OCI-LY3 (cell line): ENCODE results near the gene NPNT.

Experiments used
- H2AFZ ChIP-seq: fragments of 200-600, 300-600 bp; shearing (Covaris generic); 2 replicates; pipeline ENCODE4 v1.6.0; 2014; ENCODE audit warnings: antibody characterized with exemption, low read depth, low read length
- H3K27ac ChIP-seq: fragments of 200-600, 300-600 bp; sonication (generic); 2 replicates; pipeline ENCODE4 v1.5.1; 2014; ENCODE audit warnings: mild to moderate bottlenecking, low read length, moderate library complexity, mixed read lengths
- H3K27me3 ChIP-seq: fragments of 200-600, 300-600 bp; sonication (generic); 2 replicates; pipeline ENCODE4 v1.6.1; 2014; ENCODE audit warnings: low read depth, low read length, mixed read lengths
- H3K36me3 ChIP-seq: fragments of 200-600, 300-600 bp; sonication (generic); replicated peaks from 2 replicates; pipeline ENCODE3; 2014; ENCODE audit warnings: low read depth, low read length, mixed read lengths
- H3K4me1 ChIP-seq: fragments of 300-600, 200-600 bp; sonication (generic); 2 replicates; pipeline ENCODE4 v1.6.1; 2014; ENCODE audit warnings: low read length, mixed read lengths
- H3K4me2 ChIP-seq: fragments of 200-600, 300-600 bp; sonication (generic); 2 replicates; pipeline ENCODE4 v1.6.1; 2014; ENCODE audit warnings: low read length, mixed read lengths
- H3K4me3 ChIP-seq: fragments of 300-600, 200-600 bp; sonication (generic); 2 replicates; pipeline ENCODE4 v1.5.1; 2014; ENCODE audit warnings: antibody characterized with exemption, mild to moderate bottlenecking, low read length, moderate library complexity
- H3K79me2 ChIP-seq: fragments of 300-600, 200-600 bp; shearing (Covaris generic); 2 replicates; pipeline ENCODE4 v1.6.1; 2014; ENCODE audit warnings: mild to moderate bottlenecking, low read length, mixed read lengths
- H3K9ac ChIP-seq: fragments of 300-600, 200-600 bp; shearing (Covaris generic); 2 replicates; pipeline ENCODE4 v1.6.0; 2014; ENCODE audit warnings: mild to moderate bottlenecking, low read length, moderate library complexity
- H3K9me3 ChIP-seq: fragments of 200-600, 300-600 bp; shearing (Covaris generic); 2 replicates; pipeline ENCODE4 v1.6.1; 2014; ENCODE audit warnings: low read length, mixed read lengths; ENCODE audit not compliant: insufficient read depth
- H4K20me1 ChIP-seq: fragments of 200-600, 300-600 bp; sonication (generic); 2 replicates; pipeline ENCODE4 v1.6.1; 2016; ENCODE audit warnings: low read length, mixed read lengths; ENCODE audit not compliant: insufficient read depth
- EZH2phosphoT487 ChIP-seq: fragments of 200-600 bp; shearing (Covaris generic); IDR thresholded peaks from 2 replicates; pipeline ENCODE4 v1.6.1; 2018; ENCODE audit warnings: antibody characterized with exemption, mixed run types, low read depth
- TF ChIP-seq, protein P1 (sequence below): fragments of 200-600, 300-600 bp; sonication (generic); IDR thresholded peaks from 2 replicates; pipeline ENCODE4 v1.5.1; 2014; ENCODE audit warnings: antibody characterized with exemption, low read length, low read depth

Gene NPNT

GRCh38 chr4:106011387-106011786, 116.1 kb downstream of the NPNT start:
- Histone ChIP-seq H3K9ac (no peak overlapping the region), H2AFZ (no peak overlapping the region), H3K9me3 (peaks cover 20% of the 10 kb centered on the region), H3K4me3 (no peak overlapping the region), H3K79me2 (no peaks in the 10 kb centered on the region), H4K20me1 (no peaks in the 10 kb centered on the region), H3K4me2 (no peak overlapping the region), H3K27me3 (no peaks in the 10 kb centered on the region), H3K27ac (no peak overlapping the region), H3K36me3 (no peaks in the 10 kb centered on the region), H3K4me1 (no peaks in the 10 kb centered on the region)
- TF ChIP-seq EZH2phosphoT487 = no peak
- TF ChIP-seq, protein P1, sequence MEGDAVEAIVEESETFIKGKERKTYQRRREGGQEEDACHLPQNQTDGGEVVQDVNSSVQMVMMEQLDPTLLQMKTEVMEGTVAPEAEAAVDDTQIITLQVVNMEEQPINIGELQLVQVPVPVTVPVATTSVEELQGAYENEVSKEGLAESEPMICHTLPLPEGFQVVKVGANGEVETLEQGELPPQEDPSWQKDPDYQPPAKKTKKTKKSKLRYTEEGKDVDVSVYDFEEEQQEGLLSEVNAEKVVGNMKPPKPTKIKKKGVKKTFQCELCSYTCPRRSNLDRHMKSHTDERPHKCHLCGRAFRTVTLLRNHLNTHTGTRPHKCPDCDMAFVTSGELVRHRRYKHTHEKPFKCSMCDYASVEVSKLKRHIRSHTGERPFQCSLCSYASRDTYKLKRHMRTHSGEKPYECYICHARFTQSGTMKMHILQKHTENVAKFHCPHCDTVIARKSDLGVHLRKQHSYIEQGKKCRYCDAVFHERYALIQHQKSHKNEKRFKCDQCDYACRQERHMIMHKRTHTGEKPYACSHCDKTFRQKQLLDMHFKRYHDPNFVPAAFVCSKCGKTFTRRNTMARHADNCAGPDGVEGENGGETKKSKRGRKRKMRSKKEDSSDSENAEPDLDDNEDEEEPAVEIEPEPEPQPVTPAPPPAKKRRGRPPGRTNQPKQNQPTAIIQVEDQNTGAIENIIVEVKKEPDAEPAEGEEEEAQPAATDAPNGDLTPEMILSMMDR = no peak

- Histone ChIP-seq H3K4me2 (no peak overlapping the region), H3K9ac (no peak overlapping the region), H3K36me3 (no peaks in the 10 kb centered on the region), H3K27ac (no peak overlapping the region), H3K4me1 (no peaks in the 10 kb centered on the region), H3K79me2 (no peaks in the 10 kb centered on the region), H3K27me3 (no peaks in the 10 kb centered on the region), H3K4me3 (no peak overlapping the region), H3K9me3 (peaks cover 4% of the 10 kb centered on the region), H4K20me1 (no peaks in the 10 kb centered on the region), H2AFZ (no peak overlapping the region)
- TF ChIP-seq, protein P1 = no peak
- no peak for TF ChIP-seq EZH2phosphoT487
Measured at GRCh38 chr4:106017975-106018374, 122.7 kb downstream of the NPNT start.

DNA sequence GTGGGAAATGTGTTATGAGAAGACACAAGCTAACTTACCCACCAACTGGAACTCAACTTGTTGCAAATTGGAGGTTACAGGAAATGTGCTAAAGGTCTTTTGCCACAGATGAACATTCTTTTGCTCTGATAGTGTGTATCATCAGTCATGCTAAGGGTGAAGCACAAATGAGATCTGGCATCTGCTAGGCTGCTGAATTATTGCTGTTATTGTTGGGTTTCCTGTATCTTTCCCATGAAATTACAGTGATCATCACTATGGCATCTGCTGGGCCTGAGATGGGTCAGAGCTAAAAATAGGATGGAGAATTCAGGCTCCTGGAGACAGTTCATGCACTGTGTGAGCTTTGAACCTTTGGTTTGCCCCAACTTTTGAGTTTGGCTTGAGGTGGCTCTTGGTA, 124.5 kb downstream of the NPNT start:
- no peak overlapping the region for H3K27ac ChIP-seq
- H3K36me3 ChIP-seq = no peaks in the 10 kb centered on the region
- no peak overlapping the region for H2AFZ ChIP-seq
- H3K4me2 ChIP-seq = no peak overlapping the region
- H3K27me3 ChIP-seq = no peaks in the 10 kb centered on the region
- no peak overlapping the region for H3K9ac ChIP-seq
- H4K20me1 ChIP-seq = no peaks in the 10 kb centered on the region
- no peak overlapping the region for H3K4me3 ChIP-seq
- TF ChIP-seq EZH2phosphoT487 = no peak
- TF ChIP-seq, protein P1 = no peak
- H3K79me2 ChIP-seq = no peaks in the 10 kb centered on the region
- H3K9me3 ChIP-seq = no peaks in the 10 kb centered on the region
- no peaks in the 10 kb centered on the region for H3K4me1 ChIP-seq
